ENCODE measurements around the gene KRTAP2-3. TPM values are rescaled to one million over a fixed set of nuclear protein-coding genes. Genes with fewer than 3 reads are reported as not detected.
"Not testable (repeated sequence)": the region's sequence is repeated elsewhere in the genome, so short reads cannot be mapped to it uniquely, and the experiment has no call there.

The KRTAP2-3 gene
- total and polyA plus RNA-seq, 4 donors: not detected

DNA sequence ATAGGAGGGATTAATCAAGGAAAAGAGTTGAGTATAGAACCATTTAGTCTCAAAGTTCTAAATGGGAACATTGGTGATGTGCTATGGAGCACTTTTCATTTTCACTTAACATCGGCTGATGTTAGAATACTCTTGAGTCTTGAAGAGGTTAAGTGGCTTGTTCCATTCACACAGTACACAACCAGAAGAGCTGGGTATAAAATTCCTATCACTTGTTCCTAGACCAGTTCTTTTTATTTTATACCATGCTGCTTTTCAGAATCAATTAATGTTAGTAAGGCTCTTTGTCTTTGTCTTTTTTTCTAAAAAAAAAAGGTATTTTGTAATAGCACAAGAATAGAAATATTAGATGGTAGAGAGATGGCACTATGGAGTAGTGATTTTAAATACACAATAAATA lies 17.0 kb downstream of the KRTAP2-3 start:
- ATAC-seq (ENCODE audit: insufficient read depth, low FRiP score): no peak
- H3K36me3 ChIP-seq (ENCODE audit: control insufficient read depth in 4 of 4, insufficient read depth in 4 of 4, low read length in 4 of 4): no peaks in the 10 kb centered on the region
- peaks cover 0 to 2% (median 0%) of the 10 kb centered on the region in 3 donors for H3K27me3 ChIP-seq (ENCODE audit: control insufficient read depth in 3 of 3, insufficient read depth in 3 of 3, low read length in 2 of 3)
- H3K27ac ChIP-seq (ENCODE audit: low read depth in 1 of 2, low read length in 1 of 2): no peak overlapping the region
- 89 to 97% methylated on average over 1 of the region's 1 CpG for WGBS, 2 donors
- TF ChIP-seq, protein P1, sequence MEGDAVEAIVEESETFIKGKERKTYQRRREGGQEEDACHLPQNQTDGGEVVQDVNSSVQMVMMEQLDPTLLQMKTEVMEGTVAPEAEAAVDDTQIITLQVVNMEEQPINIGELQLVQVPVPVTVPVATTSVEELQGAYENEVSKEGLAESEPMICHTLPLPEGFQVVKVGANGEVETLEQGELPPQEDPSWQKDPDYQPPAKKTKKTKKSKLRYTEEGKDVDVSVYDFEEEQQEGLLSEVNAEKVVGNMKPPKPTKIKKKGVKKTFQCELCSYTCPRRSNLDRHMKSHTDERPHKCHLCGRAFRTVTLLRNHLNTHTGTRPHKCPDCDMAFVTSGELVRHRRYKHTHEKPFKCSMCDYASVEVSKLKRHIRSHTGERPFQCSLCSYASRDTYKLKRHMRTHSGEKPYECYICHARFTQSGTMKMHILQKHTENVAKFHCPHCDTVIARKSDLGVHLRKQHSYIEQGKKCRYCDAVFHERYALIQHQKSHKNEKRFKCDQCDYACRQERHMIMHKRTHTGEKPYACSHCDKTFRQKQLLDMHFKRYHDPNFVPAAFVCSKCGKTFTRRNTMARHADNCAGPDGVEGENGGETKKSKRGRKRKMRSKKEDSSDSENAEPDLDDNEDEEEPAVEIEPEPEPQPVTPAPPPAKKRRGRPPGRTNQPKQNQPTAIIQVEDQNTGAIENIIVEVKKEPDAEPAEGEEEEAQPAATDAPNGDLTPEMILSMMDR (IDR thresholded peaks at IDR 0.05; ENCODE audit: control extremely low read depth, extremely low read depth): no peak
- no peak overlapping the region for H3K4me3 ChIP-seq
- no peak overlapping the region for H3K9ac ChIP-seq (ENCODE audit: insufficient read depth in 1 of 2, low read length in 2 of 2)
- no peak for DNase-seq
- H3K9me3 ChIP-seq (ENCODE audit: control insufficient read depth in 4 of 4, insufficient read depth in 3 of 4, low read length in 3 of 4): peaks cover 0 to 3% (median 0%) of the 10 kb centered on the region in 4 donors
- no peaks in the 10 kb centered on the region for H3K4me1 ChIP-seq (ENCODE audit: control insufficient read depth in 5 of 5, insufficient read depth in 5 of 5, low read length in 5 of 5)

DNA sequence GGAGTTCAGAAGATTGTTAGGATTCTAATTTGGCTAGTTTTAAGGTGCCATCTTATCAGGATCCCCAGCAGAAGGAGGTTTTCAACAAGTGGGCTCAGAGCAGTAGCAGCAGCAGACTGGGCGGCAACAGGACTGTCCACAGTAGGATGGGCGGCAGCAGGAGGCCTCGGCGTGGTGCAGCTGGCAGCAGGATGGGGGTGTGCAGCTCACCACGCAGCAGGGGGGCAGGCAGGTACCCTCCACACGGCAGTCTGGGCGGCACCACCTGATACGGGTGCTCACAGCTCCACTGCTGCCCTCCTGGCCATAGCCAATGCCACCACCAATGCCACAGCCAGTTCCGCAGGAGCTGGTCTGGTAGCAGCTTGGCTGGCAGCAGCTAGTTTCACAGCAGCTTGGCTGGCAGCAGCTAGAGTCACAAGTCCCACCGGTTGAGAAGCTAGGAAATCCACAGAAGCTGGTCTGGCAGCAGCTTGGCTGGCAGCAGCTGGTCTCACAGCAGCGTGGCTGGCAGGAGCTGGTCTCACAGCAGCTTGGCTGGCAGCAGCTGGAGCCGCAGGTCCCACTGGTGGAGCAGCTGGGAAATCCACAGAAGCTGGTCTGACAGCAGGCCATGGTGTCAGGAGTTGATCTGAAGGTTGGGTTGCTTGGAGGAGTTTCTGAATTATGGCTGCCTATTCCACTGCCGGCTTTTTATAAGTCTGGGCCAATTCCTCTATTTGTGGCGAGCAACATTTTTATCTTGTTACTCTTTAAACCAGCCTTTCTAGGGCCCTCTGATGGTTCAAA lies 18.9 kb downstream of the KRTAP2-3 start, which contains the start of gene KRTAP1-1:
KRTAP1-1 (minus strand) TSS at position 668 of the 789 bp plus-strand sequence; CDS start at position 615, 53 bp downstream.
- H3K27ac ChIP-seq (ENCODE audit: low read depth in 1 of 2, low read length in 1 of 2); H3K4me3 ChIP-seq; H3K9ac ChIP-seq (ENCODE audit: insufficient read depth in 1 of 2, low read length in 2 of 2); H3K9me3 ChIP-seq (ENCODE audit: control insufficient read depth in 4 of 4, insufficient read depth in 3 of 4, low read length in 3 of 4); DNase-seq; H3K4me1 ChIP-seq (ENCODE audit: control insufficient read depth in 5 of 5, insufficient read depth in 5 of 5, low read length in 5 of 5); ATAC-seq (ENCODE audit: insufficient read depth, low FRiP score); H3K27me3 ChIP-seq (ENCODE audit: control insufficient read depth in 3 of 3, insufficient read depth in 3 of 3, low read length in 2 of 3); H3K36me3 ChIP-seq (ENCODE audit: control insufficient read depth in 4 of 4, insufficient read depth in 4 of 4, low read length in 4 of 4): not testable (repeated sequence)
- WGBS, 2 donors: 75 to 92% methylated on average over 13 to 14 of the region's 14 CpGs

DNA sequence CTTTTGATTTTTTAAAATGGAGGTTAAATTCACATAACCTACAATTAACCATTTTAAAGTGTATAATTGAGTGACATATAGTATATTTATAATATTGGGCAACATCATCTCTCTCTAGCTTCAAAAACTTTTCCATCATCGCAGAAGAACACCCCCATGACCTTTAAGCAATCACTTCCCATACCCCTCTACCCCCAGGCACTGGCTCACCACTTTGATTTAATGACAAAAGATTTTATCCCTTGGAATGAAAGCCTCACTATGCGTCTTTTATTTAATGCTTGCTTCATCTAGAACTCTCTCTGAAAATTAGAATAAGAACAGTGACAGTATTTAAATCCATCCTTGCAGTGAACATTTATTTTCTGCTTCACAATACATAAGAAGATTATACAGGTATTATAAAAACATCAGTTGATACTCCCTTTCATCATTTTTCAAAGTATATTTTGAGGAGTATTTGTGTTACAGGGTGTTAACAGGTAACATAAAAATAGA lies 22.0 kb downstream of the KRTAP2-3 start:
- TF ChIP-seq, protein P1 (IDR thresholded peaks at IDR 0.05; ENCODE audit: control extremely low read depth, extremely low read depth): no peak
- WGBS, 2 donors: 75 to 86% methylated on average over 2 of the region's 2 CpGs
- no peaks in the 10 kb centered on the region for H3K4me1 ChIP-seq (ENCODE audit: control insufficient read depth in 5 of 5, insufficient read depth in 5 of 5, low read length in 5 of 5)

DNA sequence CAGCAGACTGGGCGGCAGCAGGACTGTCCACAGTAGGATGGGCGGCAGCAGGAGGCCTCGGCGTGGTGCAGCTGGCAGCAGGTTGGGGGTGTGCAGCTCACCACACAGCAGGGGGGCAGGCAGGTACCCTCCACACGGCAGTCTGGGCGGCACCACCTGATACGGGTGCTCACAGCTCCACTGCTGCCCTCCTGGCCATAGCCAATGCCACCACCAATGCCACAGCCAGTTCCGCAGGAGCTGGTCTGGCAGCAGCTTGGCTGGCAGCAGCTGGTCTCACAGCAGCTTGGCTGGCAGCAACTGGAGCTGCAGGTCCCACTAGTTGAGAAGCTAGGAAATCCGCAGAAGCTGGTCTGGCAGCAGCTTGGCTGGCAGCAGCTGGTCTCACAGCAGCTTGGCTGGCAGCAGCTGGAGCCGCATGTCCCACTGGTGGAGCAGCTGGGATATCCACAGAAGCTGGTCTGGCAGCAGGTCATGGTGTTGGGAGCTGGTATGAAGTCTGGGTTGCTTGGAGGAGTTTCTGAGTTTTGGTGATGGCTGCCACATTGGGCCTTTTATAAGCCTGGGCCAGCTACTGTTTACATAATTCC lies 25.5 kb downstream of the KRTAP2-3 start, which contains the start of gene KRTAP1-3:
KRTAP1-3 (minus strand) TSS at position 529 of the 590 bp plus-strand sequence; CDS start at position 476, 53 bp downstream.
- 83 to 93% methylated on average over 7 to 10 of the region's 10 CpGs for WGBS, 2 donors
- DNase-seq: not testable (repeated sequence)

More for the DNA sequence above, 22.0 kb downstream of the KRTAP2-3 start:
- Histone ChIP-seq H3K36me3 (ENCODE audit: control insufficient read depth in 4 of 4, insufficient read depth in 4 of 4, low read length in 4 of 4) (no peaks in the 10 kb centered on the region), H3K9me3 (ENCODE audit: control insufficient read depth in 4 of 4, insufficient read depth in 3 of 4, low read length in 3 of 4) (no peaks in the 10 kb centered on the region), H3K9ac (ENCODE audit: insufficient read depth in 1 of 2, low read length in 2 of 2) (no peak overlapping the region), H3K27ac (ENCODE audit: low read depth in 1 of 2, low read length in 1 of 2) (no peak overlapping the region), H3K27me3 (ENCODE audit: control insufficient read depth in 3 of 3, insufficient read depth in 3 of 3, low read length in 2 of 3) (peaks cover 0 to 3% (median 0%) of the 10 kb centered on the region in 3 donors), H3K4me3 (no peak overlapping the region)
- DNase-seq (no peak), ATAC-seq (ENCODE audit: insufficient read depth, low FRiP score) (no peak)

More for the DNA sequence above, 25.5 kb downstream of the KRTAP2-3 start, which contains the start of gene KRTAP1-3:
- not testable (repeated sequence) for ATAC-seq (ENCODE audit: insufficient read depth, low FRiP score); H3K27me3 ChIP-seq (ENCODE audit: control insufficient read depth in 3 of 3, insufficient read depth in 3 of 3, low read length in 2 of 3); H3K9ac ChIP-seq (ENCODE audit: insufficient read depth in 1 of 2, low read length in 2 of 2); H3K36me3 ChIP-seq (ENCODE audit: control insufficient read depth in 4 of 4, insufficient read depth in 4 of 4, low read length in 4 of 4); H3K27ac ChIP-seq (ENCODE audit: low read depth in 1 of 2, low read length in 1 of 2); H3K9me3 ChIP-seq (ENCODE audit: control insufficient read depth in 4 of 4, insufficient read depth in 3 of 4, low read length in 3 of 4); H3K4me3 ChIP-seq; H3K4me1 ChIP-seq (ENCODE audit: control insufficient read depth in 5 of 5, insufficient read depth in 5 of 5, low read length in 5 of 5)
